ENCODE results near the gene RHOA. TPM values are rescaled to one million over a fixed set of nuclear protein-coding genes. Genes with fewer than 3 reads are reported as not detected.

Gene RHOA
- total and polyA plus RNA-seq, 2 of the 13 experiments (the other 11 are each of a cell fraction or from before 2014, with no cell fraction given), result 131 to 177 TPM

- TF ChIP-seq REST (IDR thresholded peaks at IDR 0.05; ENCODE audit: borderline replicate concordance in 1 of 2, low read depth in 1 of 2, low read length in 2 of 2) (no peak), FOSL1 (CRISPR knock-in tag; IDR thresholded peaks at IDR 0.05; ENCODE audit: borderline replicate concordance) (no peak), HOXA5 (CRISPR knock-in tag; IDR thresholded peaks at IDR 0.05) (no peak), SRF (IDR thresholded peaks at IDR 0.05; ENCODE audit: low read depth, low read length) (no peak), BATF2 (CRISPR knock-in tag; IDR thresholded peaks at IDR 0.05) (no peak), KMT2A (CRISPR knock-in tag; IDR thresholded peaks at IDR 0.05) (no peak), TFDP1 (CRISPR knock-in tag; IDR thresholded peaks at IDR 0.05; ENCODE audit: borderline replicate concordance) (peak; percentile 66; the same call in 1 of the 2 replicates), KLF11 (CRISPR knock-in tag; IDR thresholded peaks at IDR 0.05) (0 out of 2 replicates have a peak, but pooled peaks have one; percentile 43), ZNF678 (CRISPR knock-in tag; IDR thresholded peaks at IDR 0.05) (peak; percentile 42), ZNF607 (CRISPR knock-in tag; IDR thresholded peaks at IDR 0.05; ENCODE audit: borderline replicate concordance) (0 out of 2 replicates have a peak, but pooled peaks have one; percentile 8), GMEB2 (CRISPR knock-in tag; IDR thresholded peaks at IDR 0.05; ENCODE audit: low read depth) (no peak), NBN (conservative IDR thresholded peaks at IDR 0.05) (no peak), TBX3 (IDR thresholded peaks at IDR 0.05; ENCODE audit: borderline replicate concordance) (no peak), ZSCAN5A (CRISPR knock-in tag; IDR thresholded peaks at IDR 0.05; ENCODE audit: borderline replicate concordance) (no peak), ZNF737 (CRISPR knock-in tag; IDR thresholded peaks at IDR 0.05; ENCODE audit: borderline replicate concordance) (no peak), ZSCAN31 (CRISPR knock-in tag; IDR thresholded peaks at IDR 0.05; ENCODE audit: low read depth) (no peak; the same call in 1 of the 2 replicates), ZXDC (CRISPR knock-in tag; IDR thresholded peaks at IDR 0.05) (no peak), ZFP37 (CRISPR knock-in tag; IDR thresholded peaks at IDR 0.05; ENCODE audit: borderline replicate concordance) (no peak)
These were observed 10.2 kb upstream of the RHOA start (continued) for GRCh38 chr3:49421890-49422378.
